Kidney glomerular epithelial cell (primary cell): ENCODE results near the gene TRAK1.

ENCODE experiments used
- DNase-seq: peaks from one replicate; lab custom pipeline; 2025; lab: John Stamatoyannopoulos, UW

Gene TRAK1

GRCh38 chr3:42246091-42246490, 154.9 kb downstream of the TRAK1 start:
- DNase-seq: no peak

DNA sequence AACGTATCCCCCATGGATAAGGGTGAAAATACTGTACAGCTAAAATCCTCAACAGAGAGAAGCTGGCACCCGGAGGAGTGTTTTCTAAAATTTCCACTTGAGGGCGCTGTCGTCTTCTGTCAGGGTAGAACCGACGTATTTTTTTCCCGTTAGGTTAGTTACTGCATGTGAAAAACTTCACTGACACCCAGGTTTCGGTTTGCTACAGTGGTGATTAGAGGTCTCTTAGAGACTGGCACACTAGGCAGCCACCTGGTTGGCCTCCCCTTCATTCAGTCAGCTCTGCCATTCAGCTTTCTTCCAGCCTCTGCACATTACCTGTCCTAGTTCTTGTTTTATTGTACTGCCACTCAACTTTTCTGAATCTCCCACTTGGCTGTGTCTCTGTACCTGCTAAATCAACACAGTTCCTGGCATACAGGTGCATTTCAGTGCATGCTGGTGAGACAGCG, 156.4 kb downstream of the TRAK1 start:
- DNase-seq: peak; percentile 46

DNA sequence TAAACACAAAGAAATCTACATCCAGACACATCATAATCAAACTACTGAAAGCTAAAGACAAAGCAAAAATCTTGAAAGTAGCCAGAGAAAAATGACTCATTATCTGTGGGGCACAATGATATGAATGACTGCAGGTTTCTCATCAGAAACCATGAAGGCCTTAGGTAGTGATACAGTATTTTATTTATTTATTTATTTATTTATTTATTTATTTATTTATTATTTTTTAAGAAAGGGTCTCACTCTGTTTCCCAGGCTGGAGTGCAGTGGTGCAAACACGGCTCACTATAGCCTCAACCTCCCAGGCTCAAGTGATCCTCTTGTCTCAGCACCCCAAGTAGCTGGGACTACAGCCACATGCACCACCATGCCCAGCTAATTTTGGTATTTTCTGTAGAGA, 159.6 kb downstream of the TRAK1 start:
- DNase-seq: no peak

GRCh38 chr3:42254566-42254965, 163.4 kb downstream of the TRAK1 start:
- no peak for DNase-seq

DNA sequence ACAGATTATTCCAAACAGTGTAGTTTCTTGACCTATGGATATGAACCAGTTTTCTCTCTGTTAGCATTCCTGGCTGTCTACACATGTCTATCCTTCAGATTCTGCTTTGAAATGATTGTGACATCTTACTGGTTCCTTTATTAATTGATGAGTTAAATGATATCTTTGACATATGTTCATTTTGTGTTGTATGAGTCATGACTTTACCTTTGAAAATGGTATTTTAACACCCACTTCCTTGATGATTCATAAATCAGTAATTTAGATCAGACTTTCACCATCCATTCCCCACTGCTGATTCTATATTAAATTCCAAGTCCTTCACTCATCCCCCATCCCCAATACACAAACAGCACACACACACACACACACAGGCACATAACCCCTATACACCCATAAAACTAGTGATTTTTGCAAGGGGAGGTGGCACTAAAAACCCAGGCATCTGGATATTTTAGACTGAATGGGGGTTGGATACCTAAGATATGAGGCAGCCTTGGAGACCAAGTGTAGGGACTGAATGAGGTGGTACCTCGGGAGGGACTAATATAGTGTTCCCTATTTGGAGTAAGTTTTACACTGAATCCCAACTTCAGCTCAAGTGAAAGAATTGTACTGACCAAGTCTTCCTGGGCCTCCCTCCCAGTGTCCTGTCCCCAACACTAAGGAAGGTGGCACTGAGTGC, 165.1 kb downstream of the TRAK1 start:
- DNase-seq: peak; percentile 81

GRCh38 chr3:42257007-42257406, 165.8 kb downstream of the TRAK1 start:
- DNase-seq: no peak

DNA sequence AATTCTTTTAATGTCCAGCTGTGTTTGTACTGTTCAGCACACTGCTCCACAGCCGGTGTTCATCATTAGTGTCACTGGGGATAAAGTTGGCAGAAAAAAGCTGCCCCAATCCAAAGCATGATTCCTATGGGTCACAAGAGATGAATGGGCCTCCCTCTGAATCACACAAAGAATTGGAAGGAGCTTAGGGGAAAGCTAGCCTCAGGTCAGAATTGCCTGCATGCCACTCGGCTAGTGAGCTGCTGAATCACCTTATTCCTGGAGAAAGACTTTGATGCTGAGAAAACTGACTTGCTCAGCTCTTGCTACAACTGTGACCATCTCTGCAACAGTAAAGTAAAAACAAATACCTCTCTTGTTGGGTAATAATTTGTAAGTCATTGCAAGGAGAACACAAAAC, 171.4 kb downstream of the TRAK1 start:
- peak; percentile 18 for DNase-seq

DNA sequence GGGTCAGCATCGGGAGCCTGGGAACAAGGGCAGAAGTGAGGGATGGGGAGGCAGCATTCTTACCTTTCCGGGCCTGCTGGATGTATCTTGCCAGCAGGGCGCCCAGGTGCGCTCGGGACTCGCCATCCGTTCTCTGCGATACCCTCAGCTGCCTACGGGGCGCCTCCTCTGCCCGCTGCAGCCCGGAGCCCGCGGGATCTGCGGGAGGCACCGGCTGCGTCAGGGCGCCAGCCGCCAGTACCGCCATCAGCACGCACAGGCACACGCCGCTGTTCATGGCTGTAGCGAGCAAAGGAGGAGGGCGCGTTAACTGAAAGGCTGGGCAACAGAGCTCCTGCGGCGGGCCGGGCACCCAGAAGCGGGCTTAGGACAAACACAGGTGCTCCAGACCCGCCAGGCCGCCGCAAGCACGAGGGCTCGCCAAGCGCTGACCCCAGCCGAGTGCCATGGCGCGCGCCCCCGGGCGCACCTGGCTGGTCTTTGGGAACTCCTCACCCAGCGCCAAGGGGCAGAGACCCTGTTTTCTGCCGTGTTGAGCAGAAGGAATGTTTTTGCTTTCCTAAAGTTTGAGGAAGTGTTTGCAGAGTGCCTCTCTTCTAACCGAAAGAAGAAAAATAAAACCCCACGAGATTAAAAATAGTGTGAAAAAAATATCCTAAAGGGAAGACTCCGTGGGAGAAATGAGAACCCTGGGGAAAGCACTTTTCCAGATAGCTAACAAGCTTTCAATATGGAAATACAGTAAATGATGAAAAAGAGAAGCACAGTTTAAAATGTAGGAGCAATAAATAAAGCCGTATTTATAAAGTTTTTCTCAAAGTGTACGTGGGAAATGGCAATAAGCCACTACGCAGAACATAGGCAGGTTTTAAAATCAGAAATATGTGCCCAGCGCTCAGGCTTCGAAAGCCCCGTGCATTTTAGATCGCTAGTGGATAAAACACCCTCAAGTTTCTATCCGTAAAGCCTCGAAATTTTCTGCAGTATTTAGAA, 172.5 kb downstream of the TRAK1 start:
- DNase-seq: no peak

DNA sequence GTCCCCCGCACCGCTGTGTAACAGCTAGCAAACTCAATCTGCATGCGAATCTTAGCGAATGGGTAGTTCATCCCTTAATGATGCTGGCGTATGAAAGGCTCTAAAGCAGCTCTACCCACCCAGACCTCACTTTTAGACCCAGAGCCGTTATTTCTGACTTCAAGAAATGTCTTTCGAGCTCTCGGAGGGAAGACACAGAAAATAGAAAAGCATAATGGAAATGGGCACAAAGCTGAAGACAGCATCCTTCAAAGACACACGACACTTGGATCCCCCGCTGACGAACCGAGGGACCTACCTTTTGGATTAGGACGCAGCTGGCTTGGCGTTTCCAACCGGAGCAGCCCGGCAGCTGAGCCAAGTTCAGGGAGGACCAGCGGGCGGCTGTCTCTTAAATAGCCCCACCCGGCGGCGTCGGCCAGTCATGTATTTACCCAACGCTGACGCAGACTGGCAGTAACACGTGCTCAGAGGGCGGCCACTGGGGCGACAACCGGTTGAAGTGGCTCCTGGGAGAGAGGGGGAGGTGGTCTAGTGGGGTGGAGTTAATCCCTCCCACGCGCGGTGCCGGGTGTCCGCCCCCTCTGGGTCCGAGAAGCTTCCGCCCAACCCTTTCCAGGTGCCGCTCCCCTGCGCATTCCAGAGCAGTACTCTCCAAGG, 173.4 kb downstream of the TRAK1 start:
- DNase-seq: peak; percentile 6

DNA sequence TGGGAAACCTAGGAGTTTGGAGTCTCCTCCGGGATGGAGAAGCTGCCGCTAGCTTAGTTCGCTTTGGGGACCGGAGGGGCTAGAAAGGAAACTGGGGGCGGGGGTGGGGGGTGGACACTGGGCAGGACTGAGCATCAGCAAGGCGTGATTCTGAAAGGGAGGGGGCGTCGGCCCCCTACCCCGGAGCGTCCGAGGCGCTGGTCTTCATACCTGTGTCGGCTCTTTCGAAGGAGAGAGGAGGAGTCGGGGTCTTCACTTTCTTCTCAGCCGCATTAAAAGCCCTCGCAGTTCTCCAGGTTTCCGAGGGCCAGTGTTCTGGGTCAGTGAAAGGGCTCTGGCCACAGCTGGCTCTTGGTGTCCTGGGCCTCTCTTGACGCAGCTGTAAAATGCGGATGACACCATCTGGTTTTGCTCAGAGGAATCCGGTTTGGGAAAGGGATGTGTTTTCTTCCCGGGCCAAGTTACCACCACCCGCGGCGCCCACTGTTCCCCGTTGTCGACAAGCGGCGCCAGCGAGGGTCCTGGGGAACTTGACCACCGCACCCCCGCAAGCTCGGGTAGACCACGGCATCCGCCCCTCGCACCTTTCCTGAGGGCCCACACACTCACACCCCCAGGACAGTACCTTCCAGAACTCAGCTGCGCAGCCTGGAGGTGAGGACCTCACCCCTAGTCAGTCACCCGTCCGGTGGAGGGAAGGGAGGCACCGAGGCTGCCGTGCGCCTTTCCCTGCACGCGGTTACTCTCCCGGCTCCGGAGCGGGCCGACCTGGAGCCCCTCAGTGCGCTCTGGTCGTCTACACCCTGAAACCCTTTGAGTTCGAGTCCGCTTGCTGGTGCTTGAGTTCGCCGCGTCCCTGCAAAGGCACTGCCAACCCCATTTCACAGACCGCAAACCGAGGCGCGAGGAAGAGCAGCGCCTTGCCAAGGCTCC, 174.2 kb downstream of the TRAK1 start:
- DNase-seq: no peak

- no peak for DNase-seq
Observed at GRCh38 chr3:42266085-42266484, 174.9 kb downstream of the TRAK1 start, which contains the start of gene CCK. TSS of gene CCK (minus strand) at chr3:42266185. CDS start at chr3:42263630, 2,555 bp downstream.

DNA sequence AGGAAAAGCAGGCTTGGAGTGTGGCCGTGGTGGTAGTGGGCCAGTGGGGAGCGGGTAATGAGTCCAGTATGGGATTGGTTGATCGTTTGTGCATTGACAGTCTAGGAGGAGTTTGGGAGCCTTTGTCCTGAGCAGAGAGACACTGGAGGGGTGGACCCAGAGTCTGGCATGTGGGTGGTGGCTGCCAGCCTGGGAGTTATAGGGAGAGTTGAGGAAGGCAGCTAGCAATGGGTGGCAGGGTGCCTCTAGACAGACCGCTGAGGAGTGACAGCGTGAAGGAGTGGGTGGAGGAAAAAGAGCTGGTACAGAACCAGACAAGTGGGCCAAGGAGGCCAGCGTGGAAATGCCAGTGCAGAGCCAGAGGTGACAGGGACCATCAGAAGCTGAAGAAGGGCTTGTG, 176.7 kb downstream of the TRAK1 start:
- no peak for DNase-seq

GRCh38 chr3:42269647-42270046, 178.5 kb downstream of the TRAK1 start:
- no peak for DNase-seq

DNA sequence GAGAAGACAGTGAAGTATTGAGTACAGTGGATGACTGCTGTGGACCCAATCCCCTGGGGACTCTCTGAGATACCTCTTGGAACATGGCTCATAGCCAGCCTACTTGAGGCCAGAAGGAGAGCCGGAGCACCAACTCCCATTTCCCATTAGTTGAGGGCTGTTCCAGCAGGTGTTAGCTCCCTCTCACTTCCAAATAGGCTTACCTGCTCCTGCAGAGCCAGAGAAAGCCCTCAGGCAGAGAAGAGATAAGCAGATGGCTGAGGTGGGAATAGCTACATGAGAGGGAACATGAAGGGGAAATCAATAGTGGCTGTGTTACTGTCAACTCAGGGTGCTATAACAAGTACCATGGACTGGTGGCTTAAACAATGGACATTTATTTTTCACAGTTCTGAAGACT, 179.4 kb downstream of the TRAK1 start:
- no peak for DNase-seq

- no peak for DNase-seq
Observed at GRCh38 chr3:42271786-42272185, 180.6 kb downstream of the TRAK1 start.

DNA sequence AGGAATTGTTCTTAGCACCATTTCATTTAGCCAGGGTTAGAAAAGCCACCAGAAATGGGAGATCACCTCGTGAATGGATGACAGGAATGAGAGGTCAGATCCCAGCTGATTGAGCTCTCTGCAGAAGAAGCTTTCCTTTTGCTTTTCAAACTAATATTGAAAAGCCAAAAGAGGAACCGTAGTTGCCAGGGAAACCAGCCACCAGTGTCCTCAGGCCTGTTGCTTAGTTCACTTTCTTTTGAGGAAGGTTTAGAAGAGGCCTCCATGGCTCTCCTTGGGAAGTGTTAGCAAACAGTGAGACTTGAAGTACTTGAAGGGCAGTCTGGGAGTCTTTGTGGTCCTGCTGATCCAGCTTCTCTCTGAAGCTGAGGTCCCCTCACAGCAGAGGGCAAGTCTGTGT, 182.2 kb downstream of the TRAK1 start:
- no peak for DNase-seq

- DNase-seq: no peak
Observed at GRCh38 chr3:42274266-42274665, 183.1 kb downstream of the TRAK1 start.

- no peak for DNase-seq
Observed at GRCh38 chr3:42275217-42275616, 184.1 kb downstream of the TRAK1 start.
